Cerebellar nuclear complex (tissue), 1 donor: ENCODE results near the gene TSHZ3.

Source experiments
- DNase-seq, 2 experiments: peaks; one replicate each; lab custom pipeline; 2025; lab: John Stamatoyannopoulos, UW

Gene TSHZ3

GRCh38 chr19:31349160-31349881 lies at the start of gene TSHZ3:
TSS of gene TSHZ3 (minus strand) at chr19:31349436. CDS start at chr19:31349219, 217 bp downstream.
- no peak for DNase-seq

DNA sequence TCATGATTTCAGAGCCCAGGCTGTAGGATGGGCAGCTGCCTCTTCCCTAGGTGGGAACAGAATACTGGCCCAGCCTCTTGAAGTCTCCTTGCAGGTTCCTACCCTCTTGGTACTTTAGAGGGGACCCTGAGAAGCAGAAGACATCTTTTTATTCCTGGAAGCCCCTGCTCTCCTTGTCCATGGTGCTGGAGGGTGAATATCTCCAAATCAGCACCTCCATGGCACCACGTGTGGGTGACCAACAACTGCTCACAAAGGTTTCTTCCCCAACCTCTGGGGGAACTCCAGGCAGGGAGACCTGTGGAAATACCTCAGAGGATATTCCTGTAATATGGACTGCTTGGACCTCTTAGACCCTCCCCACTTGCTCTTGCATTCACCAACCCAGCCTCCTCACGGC lies 48.1 kb upstream of the TSHZ3 start:
- DNase-seq: no peak

GRCh38 chr19:31392464-31392863 lies 43.2 kb upstream of the TSHZ3 start:
- no peak for DNase-seq

GRCh38 chr19:31391518-31391917 lies 42.3 kb upstream of the TSHZ3 start:
- no peak for DNase-seq

DNA sequence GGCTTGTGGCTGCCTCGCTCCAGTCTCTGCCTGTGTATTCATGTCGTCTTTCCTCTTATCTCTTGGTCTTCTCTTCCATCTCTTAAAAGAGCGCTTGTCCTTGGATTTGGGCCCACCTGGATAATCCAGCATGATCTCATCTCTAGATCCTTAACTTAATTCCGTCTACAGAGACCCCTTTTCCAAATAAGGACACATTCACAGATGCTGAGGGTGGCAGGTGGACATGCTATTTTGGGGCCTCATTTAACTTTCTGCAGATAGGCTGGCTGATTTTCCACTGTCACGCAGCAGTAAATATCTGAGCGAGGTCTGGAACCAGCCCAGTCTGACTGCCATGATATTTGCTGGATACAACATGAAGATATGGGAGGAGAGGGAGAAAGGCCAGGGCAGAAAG lies 41.5 kb upstream of the TSHZ3 start:
- no peak for DNase-seq

- DNase-seq: no peak
Measured at GRCh38 chr19:31389874-31390273, 40.6 kb upstream of the TSHZ3 start.

- no peak for DNase-seq
Measured at GRCh38 chr19:31387717-31388301, 38.6 kb upstream of the TSHZ3 start.

DNA sequence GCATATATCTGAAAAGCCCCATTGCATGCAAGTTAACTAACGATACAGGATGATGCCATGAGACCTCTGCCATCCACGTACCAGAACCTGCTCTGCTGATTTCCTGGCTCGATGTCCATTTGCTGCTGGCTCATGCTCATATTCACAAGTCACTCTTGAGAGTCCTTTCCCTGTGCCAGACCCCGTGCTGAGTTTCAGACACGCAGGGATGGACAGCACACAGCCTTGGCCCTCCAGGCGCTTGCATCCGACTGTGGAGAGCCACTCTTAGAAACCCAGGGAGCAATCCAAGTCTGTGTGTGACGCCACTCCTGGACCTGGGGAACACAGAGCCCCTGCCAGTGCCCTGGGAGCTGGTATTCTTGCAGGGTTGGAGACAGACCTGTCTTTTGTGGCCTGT lies 37.6 kb upstream of the TSHZ3 start:
- no peak for DNase-seq

- DNase-seq: no peak
Measured at GRCh38 chr19:31385744-31386143, 36.5 kb upstream of the TSHZ3 start.

- DNase-seq: no peak
Measured at GRCh38 chr19:31383553-31383952, 34.3 kb upstream of the TSHZ3 start.

DNA sequence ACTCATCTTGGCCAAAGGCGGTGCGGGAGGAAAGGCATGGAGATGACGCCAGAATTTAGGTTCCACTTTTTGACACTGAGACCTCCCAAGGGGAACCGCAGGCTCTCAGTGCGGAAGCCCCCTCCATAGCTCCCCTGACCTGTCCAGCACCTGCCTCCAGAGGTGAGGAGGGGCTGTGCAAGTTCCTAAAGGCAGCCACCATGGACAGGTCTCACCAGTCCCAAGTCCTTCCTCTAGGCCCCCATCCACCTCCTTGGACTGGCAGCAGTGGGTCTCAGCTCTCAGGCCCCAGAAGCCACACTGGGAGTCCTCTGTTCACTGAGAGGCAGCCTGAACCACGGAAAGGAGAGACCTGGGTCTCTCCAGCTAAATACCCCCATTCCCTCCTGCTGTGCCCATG lies 31.6 kb upstream of the TSHZ3 start:
- DNase-seq: no peak

- no peak for DNase-seq
Measured at GRCh38 chr19:31378404-31378803, 29.2 kb upstream of the TSHZ3 start.

GRCh38 chr19:31377736-31378135 lies 28.5 kb upstream of the TSHZ3 start:
- DNase-seq: no peak

GRCh38 chr19:31372246-31372781 lies 23.1 kb upstream of the TSHZ3 start:
- no peak for DNase-seq

DNA sequence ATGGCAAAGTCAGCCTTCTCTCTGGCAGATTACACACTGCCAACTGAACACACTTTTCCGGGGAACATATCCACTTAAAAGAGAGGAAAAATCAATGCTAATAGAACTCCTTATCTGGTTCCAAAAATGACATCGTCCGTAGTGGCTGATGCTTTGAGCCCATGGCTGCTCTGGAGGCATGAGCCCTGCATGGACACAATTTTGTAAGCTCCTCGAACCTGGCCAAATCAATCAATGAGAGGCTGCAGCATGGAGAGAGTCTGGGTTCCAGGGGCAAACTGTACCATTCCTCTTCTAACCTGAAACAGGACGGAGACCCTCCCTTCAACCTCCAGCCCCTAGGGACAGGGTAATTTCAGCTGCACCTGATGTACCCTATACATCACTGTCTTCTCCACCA lies 21.0 kb upstream of the TSHZ3 start:
- DNase-seq: no peak

DNA sequence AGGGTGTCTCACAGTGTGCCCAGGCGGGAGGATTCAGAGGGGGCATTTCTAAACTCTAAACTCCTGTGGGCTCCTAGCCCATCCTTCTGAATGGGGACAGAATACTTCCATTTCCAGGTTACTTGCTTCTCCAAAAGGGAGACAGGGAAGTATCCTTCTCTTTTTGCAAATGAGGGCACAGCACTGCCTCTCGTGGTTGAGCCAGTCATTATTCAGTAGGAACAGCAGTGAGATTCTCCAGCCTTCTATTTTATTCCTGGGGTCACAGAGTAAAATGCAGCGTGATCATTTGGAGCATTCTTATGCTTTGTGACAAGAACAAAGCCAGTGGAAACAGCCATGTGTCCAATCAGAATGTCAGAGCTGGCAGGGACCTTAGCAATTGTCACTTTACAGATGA lies 15.7 kb upstream of the TSHZ3 start:
- no peak for DNase-seq

DNA sequence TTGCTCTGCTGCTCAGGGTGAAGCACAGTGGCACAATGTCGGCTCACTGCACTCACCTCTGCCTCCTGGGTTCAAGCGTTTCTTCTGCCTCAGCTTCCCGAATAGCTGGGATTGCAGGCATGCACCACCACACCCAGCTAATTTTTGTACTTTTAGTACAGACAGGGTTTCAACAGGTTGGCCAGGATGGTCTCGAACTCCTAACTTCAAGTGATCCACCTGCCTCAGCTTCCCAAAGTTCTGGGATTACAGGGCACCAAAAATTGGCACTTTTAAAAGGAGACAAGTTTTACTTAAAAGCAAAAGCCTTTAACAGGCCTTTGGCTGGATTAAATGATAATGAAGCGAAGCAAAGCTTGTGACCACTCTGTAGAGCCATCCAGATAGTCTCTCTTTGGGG lies 12.5 kb upstream of the TSHZ3 start:
- DNase-seq: no peak

DNA sequence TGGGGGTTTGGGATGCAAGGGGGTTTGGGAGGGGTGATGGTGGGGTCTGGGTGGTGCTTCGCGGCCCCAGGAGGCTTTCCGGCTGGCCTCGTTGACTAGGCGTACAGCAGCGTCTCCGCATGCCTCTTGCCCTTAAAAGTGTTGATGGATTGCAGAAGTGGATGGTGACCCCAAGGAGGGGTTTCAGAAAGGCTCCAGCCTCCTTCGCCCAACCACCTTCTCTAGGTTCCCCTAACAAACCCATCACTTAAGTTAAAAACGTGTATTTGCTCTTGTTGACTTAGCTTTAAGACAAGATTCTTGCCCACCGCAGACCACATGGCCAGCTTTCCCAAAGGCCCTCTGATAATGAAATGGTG lies 8.1 kb upstream of the TSHZ3 start:
- DNase-seq: no peak

DNA sequence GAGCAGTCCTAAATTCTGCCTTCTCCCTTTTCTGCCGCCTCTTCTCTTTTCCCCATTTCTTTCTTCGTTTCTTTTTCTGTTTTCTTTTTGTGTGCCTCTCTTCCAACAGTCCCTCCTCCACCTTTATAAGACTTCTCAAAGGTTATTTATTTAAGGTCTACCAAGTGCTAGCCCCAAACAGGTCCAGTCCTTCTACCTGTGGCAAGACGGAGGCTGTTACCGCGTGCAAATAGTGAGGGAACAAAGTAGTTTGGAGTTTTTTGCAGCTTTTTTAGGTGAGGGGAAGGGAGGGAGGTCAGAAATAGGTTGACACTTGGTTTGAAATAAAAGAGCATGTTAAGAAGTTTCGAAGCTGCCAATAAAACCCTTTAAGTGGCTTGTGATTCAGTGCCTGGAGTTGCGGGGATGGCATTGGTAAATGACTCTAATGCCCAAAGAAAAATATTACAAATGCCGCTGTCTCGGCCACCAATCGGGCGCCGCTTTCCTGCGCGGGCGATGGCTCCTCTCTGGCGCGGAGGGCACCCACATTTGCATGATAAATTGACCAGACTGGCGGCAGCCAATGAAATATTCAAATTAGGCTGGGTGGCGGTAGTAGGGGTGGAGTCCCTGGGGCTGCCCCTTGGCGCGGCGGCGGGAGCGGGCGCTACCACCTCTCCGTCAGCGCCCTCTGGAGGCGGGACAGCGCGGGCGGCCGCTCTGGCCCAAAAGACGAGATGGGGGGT lies 7.5 kb upstream of the TSHZ3 start:
- no peak for DNase-seq

DNA sequence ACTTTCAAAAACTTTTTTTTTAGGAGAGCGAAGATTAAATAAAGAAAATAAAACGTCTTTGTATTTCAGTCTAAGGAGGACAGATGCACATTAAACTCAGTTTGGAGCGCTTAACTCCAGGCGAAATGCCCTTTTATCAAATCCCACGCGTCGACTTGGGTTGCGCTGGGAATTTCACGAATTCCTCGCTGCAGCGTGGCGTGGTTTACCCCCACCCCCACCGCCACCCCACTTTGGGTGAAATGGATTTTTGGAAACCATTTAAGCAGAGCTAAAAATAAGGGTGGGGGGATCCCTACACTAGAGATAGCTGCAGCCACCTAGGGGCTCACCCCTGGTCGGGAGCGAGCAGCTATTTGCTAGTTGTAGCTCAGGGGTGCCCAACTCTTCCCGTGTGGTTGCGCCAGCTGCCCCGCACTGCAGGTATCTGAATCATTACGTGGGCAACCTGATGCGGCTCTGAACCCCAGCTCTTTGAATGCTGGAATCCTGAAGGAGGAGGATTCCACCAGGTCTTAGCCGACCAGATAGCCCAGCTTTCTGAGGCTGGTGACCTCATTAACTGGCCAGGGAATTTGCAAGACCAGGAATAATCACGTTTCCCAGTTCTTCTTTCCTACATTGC lies 6.5 kb upstream of the TSHZ3 start:
- DNase-seq: no peak

- DNase-seq: no peak
Measured at GRCh38 chr19:31354799-31355664, 5.8 kb upstream of the TSHZ3 start.

- DNase-seq: no peak
Measured at GRCh38 chr19:31354316-31354715, 5.1 kb upstream of the TSHZ3 start.
